ENCODE results near the gene ITPR1.

ITPR1 gene

GRCh38 chr3:4744405-4745234, 251.5 kb downstream of the ITPR1 start:
- DNase-seq (ENCODE audit: low spot score) = peak; percentile 44

DNA sequence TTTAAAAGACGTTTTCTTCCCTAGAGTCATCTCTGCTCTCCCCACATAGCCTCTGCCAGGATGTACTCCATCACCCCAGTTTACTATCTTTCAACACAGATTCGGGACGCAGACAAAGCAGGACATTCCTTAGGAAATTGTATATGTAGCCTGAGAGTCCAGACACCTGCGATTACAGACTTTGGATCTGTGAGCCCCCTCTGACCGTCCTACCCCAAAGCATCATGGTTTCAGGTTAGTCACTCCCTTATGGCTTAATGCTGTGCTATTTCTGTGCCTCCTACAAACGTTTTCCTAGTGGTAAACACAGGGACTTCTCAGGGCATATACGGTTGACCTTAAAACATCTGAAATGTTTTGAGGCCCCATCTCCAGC, 252.1 kb downstream of the ITPR1 start:
- no peak for DNase-seq (ENCODE audit: low spot score)

GRCh38 chr3:4746241-4746958, 253.3 kb downstream of the ITPR1 start:
- no peak for DNase-seq (ENCODE audit: low spot score)

DNA sequence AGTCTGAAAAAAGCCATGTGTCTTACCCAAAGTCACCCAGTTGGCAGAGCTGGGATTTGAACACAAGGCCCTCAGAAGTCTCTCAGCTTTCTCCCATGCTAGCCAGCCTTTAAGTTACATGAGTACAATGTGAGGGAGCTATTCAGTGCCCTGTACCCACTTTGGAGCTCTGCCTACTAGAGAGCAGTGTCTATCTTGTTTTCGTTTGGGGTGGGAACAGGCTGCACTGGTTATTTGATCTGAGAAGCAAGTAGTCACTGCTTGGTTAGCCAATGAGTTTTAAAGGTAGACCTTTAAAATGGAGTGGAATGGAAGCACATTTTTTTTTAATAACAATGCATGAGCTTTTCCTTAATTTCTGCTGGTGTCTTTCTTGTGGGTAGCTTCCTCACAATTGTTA, 255.0 kb downstream of the ITPR1 start:
- DNase-seq (ENCODE audit: low spot score) = no peak

GRCh38 chr3:4748701-4749378, 255.7 kb downstream of the ITPR1 start:
- no peak for DNase-seq (ENCODE audit: low spot score)

GRCh38 chr3:4749567-4750002, 256.4 kb downstream of the ITPR1 start:
- no peak for DNase-seq (ENCODE audit: low spot score)

- peak; percentile 87 for DNase-seq (ENCODE audit: low spot score)
These were observed 257.3 kb downstream of the ITPR1 start for GRCh38 chr3:4750306-4750968.

DNA sequence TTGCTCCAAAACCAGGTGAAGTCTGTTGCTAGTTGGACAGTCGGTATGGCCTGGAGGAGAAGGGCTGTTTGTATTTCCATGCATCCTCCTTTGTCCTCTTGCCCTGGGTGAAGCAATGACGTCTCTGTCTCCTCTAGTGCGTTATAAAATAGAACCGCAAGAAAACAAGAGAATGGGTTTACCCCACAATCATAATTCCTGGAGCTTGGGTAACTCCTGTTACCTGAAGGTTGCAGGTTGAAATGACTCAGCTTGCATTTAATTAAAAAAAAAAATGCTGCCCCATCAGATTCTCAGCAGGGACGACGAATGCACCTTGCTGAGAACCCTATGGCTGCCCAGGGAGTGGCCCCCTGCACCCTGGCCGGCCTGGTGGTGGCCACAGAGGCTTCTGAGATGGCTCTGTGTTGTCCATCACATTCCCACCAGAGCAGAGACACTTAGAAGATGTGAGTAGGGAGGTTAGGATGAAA, 257.9 kb downstream of the ITPR1 start:
- DNase-seq (ENCODE audit: low spot score) = no peak

DNA sequence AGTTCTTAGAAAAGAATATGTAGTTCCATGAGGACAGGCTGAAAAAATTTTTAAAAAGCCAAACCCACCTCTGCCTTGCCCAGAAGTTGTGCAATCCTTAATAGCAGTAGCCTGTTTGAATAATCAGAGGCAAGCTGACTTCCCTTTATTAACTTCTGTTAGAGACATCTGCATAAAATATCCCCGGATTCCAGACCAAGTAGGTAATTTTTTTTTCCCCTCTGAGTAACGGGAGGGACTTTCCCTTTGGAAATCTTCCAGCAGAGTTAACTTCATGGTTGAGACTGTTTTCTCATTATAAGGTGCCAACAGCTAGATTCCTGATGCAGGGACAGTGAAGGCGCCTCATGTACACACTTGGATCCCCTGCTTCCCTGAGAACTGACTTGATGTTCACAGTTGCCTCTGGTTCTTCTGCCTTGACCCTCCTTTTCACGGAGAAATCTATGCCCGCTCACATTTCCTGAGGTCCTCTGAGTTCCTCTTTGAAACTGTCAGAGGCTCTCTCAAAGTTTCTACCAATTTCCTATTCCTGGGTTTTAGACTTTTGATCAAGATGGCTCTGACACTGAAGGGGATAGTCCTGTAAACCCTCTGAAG, 258.5 kb downstream of the ITPR1 start:
- DNase-seq (ENCODE audit: low spot score) = peak; percentile 63

DNA sequence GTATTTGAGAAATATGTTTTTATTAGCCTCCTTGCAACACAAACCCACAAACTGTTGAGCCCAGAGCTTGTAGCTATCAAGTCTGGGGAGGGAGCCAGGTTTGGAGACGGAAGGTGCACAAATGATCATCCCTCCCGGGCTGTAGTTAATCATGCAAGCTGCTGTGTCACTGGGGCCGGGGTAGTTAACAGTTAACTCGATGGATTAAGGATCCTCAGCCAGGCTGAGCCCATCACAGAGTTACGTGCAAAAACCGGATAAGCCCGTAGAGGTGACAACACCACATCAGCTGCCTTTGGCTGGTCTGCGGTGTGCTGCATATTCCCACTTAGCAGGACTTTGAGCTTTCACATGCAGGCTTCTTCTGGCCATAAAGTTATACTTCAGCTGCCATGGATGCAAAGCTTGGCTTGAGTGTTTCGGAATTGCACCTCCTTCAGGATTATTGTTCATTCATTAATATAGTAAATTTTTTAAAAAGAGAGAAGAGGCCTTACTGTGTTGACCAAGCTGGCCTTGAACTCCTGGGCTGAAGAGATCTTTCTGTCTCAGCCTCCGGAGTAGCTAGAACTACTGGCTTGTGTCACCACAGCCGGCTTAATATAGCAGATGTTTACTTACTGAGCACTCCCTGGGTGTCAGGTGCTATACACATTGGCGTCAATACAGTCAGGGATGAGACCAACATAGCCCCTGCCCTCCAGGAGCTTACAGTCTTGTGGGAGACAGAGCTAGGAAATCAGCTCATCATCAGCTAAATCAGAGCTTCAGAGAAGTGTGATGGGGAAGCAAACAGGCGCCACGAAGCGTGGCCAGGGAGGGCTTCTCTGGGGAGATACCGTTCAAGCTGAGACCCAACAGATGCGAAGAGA, 259.3 kb downstream of the ITPR1 start:
- DNase-seq (ENCODE audit: low spot score) = no peak

DNA sequence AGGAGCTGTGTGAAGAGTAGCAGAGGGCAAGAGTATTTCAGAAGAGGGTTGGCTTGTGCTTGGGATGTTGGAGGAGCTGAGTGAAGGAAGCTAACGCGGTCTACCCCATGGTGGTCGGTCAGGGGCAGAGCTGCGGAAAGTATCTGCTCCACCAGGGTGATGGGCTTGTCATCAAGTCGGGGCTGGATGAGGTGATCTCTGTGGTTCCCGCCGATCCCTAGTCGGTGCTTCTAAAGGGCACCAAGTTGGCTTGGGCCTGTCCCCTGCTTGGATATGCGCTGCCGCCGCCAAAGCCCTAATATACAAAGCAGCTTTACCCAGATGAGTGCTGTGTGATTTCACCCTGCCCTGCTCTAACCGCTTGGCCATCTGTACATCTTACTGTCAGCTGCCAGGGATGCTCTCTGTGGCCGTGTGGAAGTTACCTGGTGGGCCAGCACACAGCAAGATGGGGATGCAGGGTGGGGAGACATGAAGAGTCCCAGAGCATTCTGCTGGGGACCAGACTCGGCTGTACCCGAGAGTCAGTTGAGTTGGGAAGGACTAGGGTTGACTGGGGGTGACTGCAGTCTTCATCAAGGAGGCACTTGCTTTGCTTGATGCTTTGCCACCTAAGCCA, 260.0 kb downstream of the ITPR1 start:
- no peak for DNase-seq (ENCODE audit: low spot score)

DNA sequence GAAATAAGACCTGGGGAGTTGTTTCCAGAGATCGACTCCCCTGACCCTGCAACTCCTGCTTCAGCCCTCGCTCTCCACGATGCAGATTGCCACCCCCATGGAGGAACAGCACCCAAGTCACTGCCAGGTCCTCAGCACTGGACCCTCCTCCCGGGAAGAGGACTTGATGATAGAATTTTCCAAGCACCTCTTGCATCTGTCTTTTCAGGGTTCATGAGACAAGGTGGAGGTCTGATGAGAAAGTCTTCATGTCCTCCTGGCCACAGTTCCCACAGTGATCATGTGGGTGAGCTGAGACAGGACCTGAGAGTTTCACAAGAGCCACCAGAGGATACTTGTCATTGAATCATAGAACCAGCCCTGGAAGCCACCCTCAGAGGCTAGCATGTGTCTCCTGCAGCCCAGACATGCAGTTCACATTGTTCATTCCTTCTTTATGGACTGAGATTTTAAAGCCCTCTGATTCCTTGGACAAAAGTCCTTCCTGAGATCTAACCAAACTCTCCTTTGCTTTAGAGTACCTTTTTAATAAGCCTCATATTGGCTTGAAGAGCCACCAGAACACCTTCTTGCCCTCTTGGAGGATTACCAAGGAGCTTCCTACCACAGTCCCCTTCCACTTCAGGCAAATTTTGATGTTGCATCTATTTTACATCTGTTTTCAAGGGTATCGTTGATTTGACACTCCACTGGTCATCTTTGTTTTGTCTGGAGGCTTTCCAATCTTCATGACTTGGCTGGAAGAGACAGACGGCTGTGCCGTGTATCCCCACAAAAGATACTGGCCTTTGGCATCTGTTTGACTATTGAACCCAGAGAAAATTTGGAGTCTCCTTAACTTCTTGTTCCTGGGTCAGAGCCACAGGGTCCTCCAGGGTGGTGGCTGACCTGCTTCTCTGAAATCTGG, 261.3 kb downstream of the ITPR1 start:
- no peak for DNase-seq (ENCODE audit: low spot score)

- no peak for DNase-seq (ENCODE audit: low spot score)
These were observed 262.4 kb downstream of the ITPR1 start for GRCh38 chr3:4755566-4755965.

DNA sequence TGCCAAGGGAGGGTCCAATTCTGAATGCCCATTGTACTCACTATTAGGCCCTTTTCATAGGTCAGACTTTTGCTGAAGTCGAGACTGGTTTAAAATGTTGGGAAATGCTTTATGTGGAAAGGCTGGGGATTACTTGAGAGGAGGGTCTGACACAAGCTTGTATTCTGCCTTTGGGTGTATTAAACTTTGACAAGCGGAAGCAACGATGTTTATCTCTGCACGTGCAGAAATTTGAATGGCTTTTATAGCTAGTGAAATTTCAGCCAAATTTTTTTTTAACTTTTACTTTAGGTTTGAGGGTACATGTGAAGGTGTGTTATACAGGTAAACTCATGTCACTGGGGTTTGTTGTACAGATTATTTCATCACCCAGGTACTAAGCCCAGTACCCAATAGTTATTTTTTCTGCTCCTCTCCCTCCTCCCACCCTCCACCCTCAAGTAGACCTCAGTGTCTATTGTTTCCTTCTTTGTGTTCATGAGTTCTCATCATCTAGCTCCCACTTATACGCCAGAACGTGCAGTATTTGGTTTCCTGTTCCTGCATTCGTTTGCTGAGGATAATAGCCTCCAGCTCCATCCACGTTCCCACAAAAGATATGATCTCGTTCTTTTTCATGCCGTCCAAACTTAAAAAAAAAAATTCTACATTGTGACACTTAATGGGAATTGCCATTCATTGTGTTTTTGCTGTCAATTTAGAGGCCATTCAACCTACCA, 263.1 kb downstream of the ITPR1 start:
- DNase-seq (ENCODE audit: low spot score) = no peak

- no peak for DNase-seq (ENCODE audit: low spot score)
These were observed 263.9 kb downstream of the ITPR1 start for GRCh38 chr3:4756855-4757574.

- DNase-seq (ENCODE audit: low spot score) = no peak
These were observed 264.6 kb downstream of the ITPR1 start for GRCh38 chr3:4757575-4758248.

DNA sequence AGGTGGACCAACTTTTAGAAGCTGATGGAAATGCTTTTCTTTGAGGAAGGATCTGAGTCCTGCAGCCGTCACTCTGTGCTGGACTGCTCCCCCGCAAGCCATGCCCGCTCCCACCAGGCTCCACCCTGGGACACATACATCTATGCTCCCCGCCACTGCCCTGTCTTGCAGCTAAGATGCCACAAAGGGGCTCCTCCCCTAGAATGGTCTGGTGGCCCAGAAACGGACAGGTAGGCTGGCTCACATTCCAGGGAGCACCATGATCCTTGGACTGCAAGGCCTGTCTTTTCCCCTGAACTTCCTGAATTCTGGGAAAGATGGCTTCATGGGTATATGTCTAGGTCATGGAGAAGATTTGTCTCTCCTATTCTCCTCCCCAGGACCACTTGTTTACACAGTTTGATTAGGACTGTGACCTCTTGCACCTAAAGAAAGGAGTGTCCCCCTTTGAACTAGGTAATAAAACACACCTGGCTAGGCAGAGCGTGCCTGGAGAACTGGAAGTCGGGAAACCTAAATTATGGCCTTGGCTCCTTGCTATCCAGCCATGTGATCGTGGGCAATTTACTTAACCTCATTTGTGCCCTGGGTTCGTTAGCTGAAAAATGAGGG, 265.2 kb downstream of the ITPR1 start:
- DNase-seq (ENCODE audit: low spot score) = no peak
